ENCODE measurements around the gene BCAS4.

Gene BCAS4

GRCh38 chr20:50865114-50865513 is 70.3 kb downstream of the BCAS4 start:
- CTCF ChIA-PET, result interaction anchor here (0.9 to 2.1 kb wide), 4 partner anchors 17 to 71 kb away, joined by 3 to 7 read pairs (median 4); partner anchors contain the start of gene BCAS4
- no peak for DNase-seq (ENCODE audit: low spot score)
- peak overlapping the region; percentile 69 for H3K27ac ChIP-seq
- POLR2A ChIA-PET (ENCODE audit: low non-redundant PET), result no interaction called here
- no peak for TF ChIP-seq CTCF (conservative IDR thresholded peaks at IDR 0.05; ENCODE audit: low read depth)

- peak overlapping the region; percentile 69 for H3K27ac ChIP-seq
- CTCF ChIA-PET, result interaction anchor here (0.5 to 2.1 kb wide), 6 partner anchors 11 to 196 kb away, joined by 3 to 8 read pairs (median 4); partner anchors contain the start of gene BCAS4
- no peak for DNase-seq (ENCODE audit: low spot score)
- POLR2A ChIA-PET (ENCODE audit: low non-redundant PET), result no interaction called here
- no peak for TF ChIP-seq CTCF (conservative IDR thresholded peaks at IDR 0.05; ENCODE audit: low read depth)
These were observed 70.7 kb downstream of the BCAS4 start for GRCh38 chr20:50865591-50865990.

GRCh38 chr20:50866036-50866685 is 71.3 kb downstream of the BCAS4 start:
- no peak for DNase-seq (ENCODE audit: low spot score)

GRCh38 chr20:50866831-50867230 is 72.0 kb downstream of the BCAS4 start:
- CTCF ChIA-PET, result interaction anchor here (0.6 to 2.1 kb wide), 2 partner anchors 72 to 1091 kb away, joined by 4 to 7 read pairs; partner anchors contain the start of gene BCAS4
- DNase-seq (ENCODE audit: low spot score), result no peak
- peak overlapping the region; percentile 69; the same call in 1 of the 2 replicates for H3K27ac ChIP-seq
- POLR2A ChIA-PET (ENCODE audit: low non-redundant PET), result interaction anchor here (0.6 kb wide), 1 partner anchor 90 kb away, joined by 4 read pairs; no protein-coding TSS in a partner anchor
- no peak for TF ChIP-seq CTCF (conservative IDR thresholded peaks at IDR 0.05; ENCODE audit: low read depth)

More at GRCh38 chr20:50866036-50866685, 71.3 kb downstream of the BCAS4 start:
- no peak for TF ChIP-seq CTCF (conservative IDR thresholded peaks at IDR 0.05; ENCODE audit: low read depth)
- ChIA-PET POLR2A (ENCODE audit: low non-redundant PET) (interaction anchor here (0.6 kb wide), 1 partner anchor 91 kb away, joined by 4 read pairs; no protein-coding TSS in a partner anchor), CTCF (interaction anchor here (0.5 to 2.1 kb wide), 5 partner anchors 11 to 1092 kb away, joined by 3 to 8 read pairs (median 4); partner anchors contain the start of gene BCAS4)
- peak overlapping the region; percentile 69 for H3K27ac ChIP-seq

GRCh38 chr20:50867805-50868204 is 72.9 kb downstream of the BCAS4 start:
- TF ChIP-seq CTCF (conservative IDR thresholded peaks at IDR 0.05; ENCODE audit: low read depth), result no peak
- no peak for DNase-seq (ENCODE audit: low spot score)
- CTCF ChIA-PET, result no interaction called here
- POLR2A ChIA-PET (ENCODE audit: low non-redundant PET), result no interaction called here
- no peak overlapping the region for H3K27ac ChIP-seq

- TF ChIP-seq CTCF (conservative IDR thresholded peaks at IDR 0.05; ENCODE audit: low read depth), result no peak
- CTCF ChIA-PET, result interaction anchor here (0.6 kb wide), 1 partner anchor 116 kb away, joined by 4 read pairs; no protein-coding TSS in a partner anchor
- POLR2A ChIA-PET (ENCODE audit: low non-redundant PET), result no interaction called here
- H3K27ac ChIP-seq, result peak overlapping the region; percentile 28
- peak; percentile 59 for DNase-seq (ENCODE audit: low spot score)
These were observed 73.9 kb downstream of the BCAS4 start for GRCh38 chr20:50868509-50869495.
